Parathyroid adenoma (tissue), 2 donors: ENCODE measurements around the gene RABL2B.

Experiments used
- H2AFZ ChIP-seq: fragments of 300-600 bp; sonication (generic); one replicate; pipeline ENCODE4 v1.7.0; 2017; ENCODE audit warnings: antibody characterized with exemption, mild to moderate bottlenecking
- H3K27ac ChIP-seq: fragments of 300-600 bp; sonication (generic); one replicate; pipeline ENCODE4 v1.7.0; 2017
- H3K27me3 ChIP-seq: fragments of 300-600 bp; sonication (generic); one replicate; pipeline ENCODE4 v1.7.0; 2017; ENCODE audit warnings: low read length; ENCODE audit not compliant: control insufficient read depth, insufficient read depth
- H3K36me3 ChIP-seq: fragments of 300-600 bp; sonication (generic); one replicate; pipeline ENCODE4 v1.7.0; 2017; ENCODE audit warnings: low read length; ENCODE audit not compliant: control insufficient read depth, insufficient read depth
- H3K4me1 ChIP-seq: fragments of 300-600 bp; sonication (generic); one replicate; pipeline ENCODE4 v1.7.0; 2017; ENCODE audit warnings: control low read depth
- H3K4me2 ChIP-seq: fragments of 300-600 bp; sonication (generic); one replicate; pipeline ENCODE4 v1.7.0; 2017; ENCODE audit warnings: low read length
- H3K4me3 ChIP-seq: fragments of 300-600 bp; sonication (generic); one replicate; pipeline ENCODE4 v1.7.0; 2017; ENCODE audit warnings: low read depth, low read length
- H3K79me2 ChIP-seq: fragments of 300-600 bp; sonication (generic); one replicate; pipeline ENCODE4 v1.7.0; 2017; ENCODE audit warnings: control low read depth
- H3K9ac ChIP-seq: fragments of 300-600 bp; sonication (generic); one replicate; pipeline ENCODE4 v1.7.0; 2017; ENCODE audit warnings: mild to moderate bottlenecking
- H3K9me3 ChIP-seq: fragments of 300-600 bp; sonication (generic); one replicate; pipeline ENCODE4 v1.7.0; 2017; ENCODE audit warnings: low read length; ENCODE audit not compliant: control insufficient read depth
- CTCF ChIP-seq: fragments of 300-600 bp; sonication (generic); IDR thresholded peaks from one replicate; pipeline ENCODE4 v1.7.0; 2017; ENCODE audit warnings: antibody characterized with exemption, mild to moderate bottlenecking
- donor health status: primary hyperparathyroidism.

The RABL2B gene

GRCh38 chr22:50721257-50721844, 62.1 kb downstream of the RABL2B start:
- Histone ChIP-seq H3K9me3 (no peaks in the 10 kb centered on the region), H3K79me2 (no peaks in the 10 kb centered on the region), H3K4me2 (no peak overlapping the region), H3K9ac (no peak overlapping the region), H3K4me1 (no peaks in the 10 kb centered on the region), H3K27ac (no peak overlapping the region), H2AFZ (no peak overlapping the region), H3K27me3 (no peaks in the 10 kb centered on the region), H3K36me3 (no peaks in the 10 kb centered on the region), H3K4me3 (no peak overlapping the region)
- TF ChIP-seq CTCF: no peak

GRCh38 chr22:50720301-50721256, 62.9 kb downstream of the RABL2B start:
- no peaks in the 10 kb centered on the region for H3K36me3 ChIP-seq

GRCh38 chr22:50719814-50720300, 63.6 kb downstream of the RABL2B start:
- no peaks in the 10 kb centered on the region for H3K27me3 ChIP-seq
- no peaks in the 10 kb centered on the region for H3K9me3 ChIP-seq
- no peak overlapping the region for H3K4me2 ChIP-seq
- no peak overlapping the region for H3K9ac ChIP-seq
- H2AFZ ChIP-seq: no peak overlapping the region
- no peak overlapping the region for H3K27ac ChIP-seq
- H3K36me3 ChIP-seq: no peaks in the 10 kb centered on the region
- TF ChIP-seq CTCF: no peak
- H3K79me2 ChIP-seq: no peaks in the 10 kb centered on the region
- no peaks in the 10 kb centered on the region for H3K4me1 ChIP-seq
- no peak overlapping the region for H3K4me3 ChIP-seq

More at GRCh38 chr22:50720301-50721256, 62.9 kb downstream of the RABL2B start:
- H3K27me3 ChIP-seq: no peaks in the 10 kb centered on the region
- no peaks in the 10 kb centered on the region for H3K9me3 ChIP-seq
- H3K4me3 ChIP-seq: no peak overlapping the region
- no peak overlapping the region for H3K27ac ChIP-seq
- no peak overlapping the region for H2AFZ ChIP-seq
- no peak overlapping the region for H3K9ac ChIP-seq
- H3K79me2 ChIP-seq: no peaks in the 10 kb centered on the region
- no peaks in the 10 kb centered on the region for H3K4me1 ChIP-seq
- H3K4me2 ChIP-seq: no peak overlapping the region
- no peak for TF ChIP-seq CTCF

GRCh38 chr22:50718352-50718709, 65.1 kb downstream of the RABL2B start:
- no peaks in the 10 kb centered on the region for H3K4me1 ChIP-seq
- H3K27ac ChIP-seq: no peak overlapping the region
- no peak overlapping the region for H3K9ac ChIP-seq
- H3K4me2 ChIP-seq: no peak overlapping the region
- no peaks in the 10 kb centered on the region for H3K36me3 ChIP-seq
- H3K4me3 ChIP-seq: no peak overlapping the region
- TF ChIP-seq CTCF: no peak
- no peaks in the 10 kb centered on the region for H3K27me3 ChIP-seq
- H3K9me3 ChIP-seq: no peaks in the 10 kb centered on the region
- H2AFZ ChIP-seq: no peak overlapping the region
- H3K79me2 ChIP-seq: no peaks in the 10 kb centered on the region
